CD1c-positive myeloid dendritic cell (primary cell): ENCODE data around the gene AMY1C.
"Not testable (repeated sequence)": the region's sequence is repeated elsewhere in the genome, so short reads cannot be mapped to it uniquely, and the experiment has no call there.

Source experiments
- DNase-seq: peaks from one replicate; pipeline ENCODE4 v3.0.0-alpha.2; 2016; ENCODE audit errors: extremely low spot score

The AMY1C gene

GRCh38 chr1:103749598-103749997 is at the start of gene AMY1C:
Gene AMY1C (plus strand): TSS chr1:103749898. CDS start chr1:103750470, 572 bp downstream.
- not testable (repeated sequence) for DNase-seq

- DNase-seq, result not testable (repeated sequence)
Observed at GRCh38 chr1:103700669-103701068, 49.0 kb upstream of the AMY1C start.

DNA sequence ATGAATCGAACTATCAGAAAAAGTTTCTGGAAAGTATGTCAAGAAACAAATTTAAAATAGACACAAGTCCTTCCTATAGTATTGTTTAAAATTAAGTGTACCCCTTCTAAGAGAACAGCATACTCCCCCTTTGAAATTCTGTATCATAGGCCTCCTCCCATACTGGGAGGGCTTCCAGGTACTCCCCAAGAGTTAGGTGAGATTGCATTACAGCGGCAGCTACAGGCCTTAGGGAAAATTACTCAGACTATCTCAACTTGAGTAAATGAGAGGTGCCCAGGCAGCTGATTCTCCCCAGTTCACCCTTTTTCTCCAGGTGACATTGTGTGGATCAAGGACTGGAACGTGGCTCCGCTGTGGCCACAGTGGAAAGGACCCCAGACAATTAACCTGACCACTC is 48.4 kb upstream of the AMY1C start:
- DNase-seq, result not testable (repeated sequence)

GRCh38 chr1:103707670-103708069 is 42.0 kb upstream of the AMY1C start:
- not testable (repeated sequence) for DNase-seq

DNA sequence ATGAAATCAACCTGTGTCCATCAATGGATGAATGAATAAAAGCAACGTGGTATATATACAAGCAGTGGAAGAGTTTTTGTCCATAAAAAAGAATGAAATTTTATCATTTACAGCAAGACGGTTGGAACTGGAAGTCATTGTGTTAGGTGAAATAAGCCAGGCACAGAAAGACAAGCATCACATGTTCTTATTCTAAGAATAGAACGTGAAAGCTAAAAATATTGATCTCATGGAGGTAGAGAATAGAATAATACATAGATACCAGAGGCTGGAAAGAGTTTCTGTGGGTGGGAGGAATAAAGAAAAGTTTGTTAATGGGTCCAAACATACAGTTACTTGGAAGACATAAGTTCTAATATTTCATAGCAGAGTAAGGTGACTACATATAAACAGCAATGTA is 39.3 kb upstream of the AMY1C start:
- DNase-seq, result not testable (repeated sequence)

DNA sequence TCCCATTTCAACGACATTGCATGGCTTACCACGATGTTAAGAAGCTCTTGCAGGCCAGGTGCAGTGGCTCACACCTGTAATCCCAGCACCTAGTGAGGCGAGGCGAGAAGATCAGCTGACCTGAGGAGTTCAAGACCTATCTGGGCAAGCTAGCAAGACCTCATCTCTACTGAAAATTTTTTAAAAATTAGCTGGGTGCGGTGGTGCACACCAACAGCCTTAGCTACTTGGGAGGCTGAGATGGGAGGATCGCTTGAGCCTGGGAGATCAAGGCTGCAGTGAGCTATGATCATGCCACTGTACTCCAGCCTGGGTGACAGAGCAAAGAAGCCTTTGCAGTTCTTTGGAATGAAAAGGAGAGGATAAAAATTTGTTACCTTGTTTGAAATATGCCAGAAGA is 32.3 kb upstream of the AMY1C start:
- not testable (repeated sequence) for DNase-seq

GRCh38 chr1:103721473-103721872 is 28.2 kb upstream of the AMY1C start:
- DNase-seq, result not testable (repeated sequence)

- not testable (repeated sequence) for DNase-seq
Observed at GRCh38 chr1:103735334-103735733, 14.4 kb upstream of the AMY1C start.

- not testable (repeated sequence) for DNase-seq
Observed at GRCh38 chr1:103738031-103738430, 11.7 kb upstream of the AMY1C start.

DNA sequence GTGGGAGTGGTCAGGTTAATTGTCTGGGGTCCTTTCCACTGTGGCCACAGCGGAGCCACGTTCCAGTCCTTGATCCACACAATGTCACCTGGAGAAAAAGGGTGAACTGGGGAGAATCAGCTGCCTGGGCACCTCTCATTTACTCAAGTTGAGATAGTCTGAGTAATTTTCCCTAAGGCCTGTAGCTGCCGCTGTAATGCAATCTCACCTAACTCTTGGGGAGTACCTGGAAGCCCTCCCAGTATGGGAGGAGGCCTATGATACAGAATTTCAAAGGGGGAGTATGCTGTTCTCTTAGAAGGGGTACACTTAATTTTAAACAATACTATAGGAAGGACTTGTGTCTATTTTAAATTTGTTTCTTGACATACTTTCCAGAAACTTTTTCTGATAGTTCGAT is 5.2 kb upstream of the AMY1C start:
- DNase-seq, result not testable (repeated sequence)

DNA sequence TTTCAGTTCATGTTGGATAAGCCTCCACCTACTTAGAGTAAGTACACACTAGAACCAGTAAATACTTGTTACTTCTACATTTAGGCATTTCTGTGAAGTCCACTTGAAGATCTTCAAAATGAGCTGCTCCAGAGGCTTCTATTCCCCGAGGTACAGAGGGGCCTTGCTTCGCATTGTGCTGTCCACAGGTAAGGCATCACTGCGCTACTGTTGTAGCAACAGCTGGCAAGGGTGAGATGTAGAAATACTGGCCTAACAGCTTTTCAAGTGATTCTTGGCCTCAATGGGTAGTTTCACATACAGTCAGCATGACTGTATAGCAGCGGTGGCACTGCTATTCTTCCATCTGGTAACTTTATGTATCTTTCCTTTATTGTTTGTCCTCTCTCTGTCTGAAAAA is 4.7 kb upstream of the AMY1C start:
- not testable (repeated sequence) for DNase-seq

GRCh38 chr1:103748273-103748672 is 1.4 kb upstream of the AMY1C start:
- DNase-seq, result not testable (repeated sequence)

DNA sequence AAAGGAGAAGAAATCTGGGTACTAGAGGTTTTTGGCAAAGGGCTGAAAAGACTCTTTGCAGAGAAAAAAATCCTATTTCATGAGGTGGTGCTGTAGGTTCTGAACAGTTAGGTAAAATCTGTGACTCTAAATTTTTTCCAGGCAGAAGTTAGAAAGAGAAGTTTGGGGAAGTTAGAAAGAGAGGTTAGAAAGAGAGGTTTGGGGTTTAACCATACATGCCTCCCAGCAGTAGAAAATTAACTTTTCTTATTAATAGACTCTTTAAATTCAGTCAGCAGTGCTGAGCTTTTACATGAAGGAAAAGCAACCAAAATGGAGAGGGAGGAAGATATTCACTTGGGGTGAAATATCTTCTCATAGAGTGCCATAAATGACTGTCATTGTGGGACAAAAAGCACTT is 12.2 kb downstream of the AMY1C start:
- no peak for DNase-seq

- DNase-seq, result no peak
Observed at GRCh38 chr1:103779932-103780331, 30.2 kb downstream of the AMY1C start.

- DNase-seq, result no peak
Observed at GRCh38 chr1:103783944-103784377, 34.3 kb downstream of the AMY1C start.

- no peak for DNase-seq
Observed at GRCh38 chr1:103788377-103788776, 38.7 kb downstream of the AMY1C start.

DNA sequence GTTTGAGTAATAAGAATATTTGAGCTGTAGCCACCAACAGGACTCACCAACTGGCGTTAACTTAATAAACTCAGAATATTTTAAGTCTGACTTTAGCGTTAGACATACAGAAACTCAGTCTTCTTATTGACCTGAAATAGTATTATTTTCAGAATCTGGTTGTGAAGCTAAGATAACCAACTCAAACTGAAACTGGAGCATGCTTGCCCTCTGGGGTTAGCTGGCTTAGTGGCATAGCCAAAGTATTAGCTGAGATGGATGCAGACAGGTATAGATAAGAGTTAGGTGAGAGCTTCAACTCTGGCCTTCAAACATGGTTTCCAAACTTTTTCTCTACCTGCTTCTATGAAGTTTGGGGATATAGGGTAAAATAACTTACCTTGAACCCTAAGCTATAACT is 40.5 kb downstream of the AMY1C start:
- DNase-seq, result no peak
